GM18508 (cell line): ENCODE results near the gene KIF21B.

ENCODE experiments used
- ATAC-seq: cut with Tn5 transposase; IDR thresholded peaks from one replicate; pipeline ENCODE4 v1.9.1; 2021; ENCODE audit warnings: moderate number of reproducible peaks; ENCODE audit not compliant: insufficient read depth, unreplicated experiment

Gene KIF21B, protein sequence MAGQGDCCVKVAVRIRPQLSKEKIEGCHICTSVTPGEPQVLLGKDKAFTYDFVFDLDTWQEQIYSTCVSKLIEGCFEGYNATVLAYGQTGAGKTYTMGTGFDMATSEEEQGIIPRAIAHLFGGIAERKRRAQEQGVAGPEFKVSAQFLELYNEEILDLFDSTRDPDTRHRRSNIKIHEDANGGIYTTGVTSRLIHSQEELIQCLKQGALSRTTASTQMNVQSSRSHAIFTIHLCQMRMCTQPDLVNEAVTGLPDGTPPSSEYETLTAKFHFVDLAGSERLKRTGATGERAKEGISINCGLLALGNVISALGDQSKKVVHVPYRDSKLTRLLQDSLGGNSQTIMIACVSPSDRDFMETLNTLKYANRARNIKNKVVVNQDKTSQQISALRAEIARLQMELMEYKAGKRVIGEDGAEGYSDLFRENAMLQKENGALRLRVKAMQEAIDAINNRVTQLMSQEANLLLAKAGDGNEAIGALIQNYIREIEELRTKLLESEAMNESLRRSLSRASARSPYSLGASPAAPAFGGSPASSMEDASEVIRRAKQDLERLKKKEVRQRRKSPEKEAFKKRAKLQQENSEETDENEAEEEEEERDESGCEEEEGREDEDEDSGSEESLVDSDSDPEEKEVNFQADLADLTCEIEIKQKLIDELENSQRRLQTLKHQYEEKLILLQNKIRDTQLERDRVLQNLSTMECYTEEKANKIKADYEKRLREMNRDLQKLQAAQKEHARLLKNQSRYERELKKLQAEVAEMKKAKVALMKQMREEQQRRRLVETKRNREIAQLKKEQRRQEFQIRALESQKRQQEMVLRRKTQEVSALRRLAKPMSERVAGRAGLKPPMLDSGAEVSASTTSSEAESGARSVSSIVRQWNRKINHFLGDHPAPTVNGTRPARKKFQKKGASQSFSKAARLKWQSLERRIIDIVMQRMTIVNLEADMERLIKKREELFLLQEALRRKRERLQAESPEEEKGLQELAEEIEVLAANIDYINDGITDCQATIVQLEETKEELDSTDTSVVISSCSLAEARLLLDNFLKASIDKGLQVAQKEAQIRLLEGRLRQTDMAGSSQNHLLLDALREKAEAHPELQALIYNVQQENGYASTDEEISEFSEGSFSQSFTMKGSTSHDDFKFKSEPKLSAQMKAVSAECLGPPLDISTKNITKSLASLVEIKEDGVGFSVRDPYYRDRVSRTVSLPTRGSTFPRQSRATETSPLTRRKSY (N-terminal part only)

DNA sequence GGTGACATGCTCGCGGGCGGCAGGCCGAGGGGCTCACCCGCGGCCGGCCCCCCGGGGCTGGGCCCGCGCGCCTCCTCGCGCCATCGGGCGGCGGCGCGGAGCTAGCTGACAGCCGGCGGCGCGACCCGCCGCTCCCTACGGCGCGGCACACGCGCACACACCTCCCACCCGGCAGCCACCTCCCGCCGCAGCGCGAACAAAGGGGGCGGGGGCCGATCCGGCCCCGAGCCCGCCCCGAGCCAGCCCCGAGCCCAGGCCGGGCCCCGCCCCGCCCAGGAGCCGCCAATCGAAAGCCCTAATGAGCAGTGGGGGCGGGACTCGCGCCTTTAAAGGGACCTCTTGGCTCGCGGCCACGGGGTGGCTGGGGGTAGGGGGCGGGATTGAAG is at the start of gene KIF21B:
Gene KIF21B, minus strand, starts transcription at position 198 of the 386 bp plus-strand sequence. CDS start 331 bp downstream, outside the sequence.
- ATAC-seq, result no peak

DNA sequence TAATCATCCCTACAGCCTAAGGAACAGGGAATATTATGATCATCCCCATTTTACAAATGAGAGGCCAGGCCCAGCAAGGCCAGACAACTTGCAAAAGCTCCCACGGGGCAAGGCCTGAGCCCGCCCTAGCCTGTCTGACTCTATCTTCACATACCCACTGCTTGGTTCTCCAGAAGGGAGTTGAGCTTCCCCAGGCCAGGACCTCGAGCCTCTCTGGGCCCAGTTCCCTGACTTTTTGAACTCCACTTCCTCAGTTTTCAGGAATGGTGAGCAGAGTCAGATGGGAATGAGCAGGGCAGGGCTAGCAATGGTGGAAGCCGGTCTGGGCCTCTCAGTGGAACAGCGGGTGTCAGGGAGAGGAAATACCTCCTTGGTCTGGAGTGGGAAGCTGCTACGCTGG is 49.4 kb upstream of the KIF21B start:
- no peak for ATAC-seq

DNA sequence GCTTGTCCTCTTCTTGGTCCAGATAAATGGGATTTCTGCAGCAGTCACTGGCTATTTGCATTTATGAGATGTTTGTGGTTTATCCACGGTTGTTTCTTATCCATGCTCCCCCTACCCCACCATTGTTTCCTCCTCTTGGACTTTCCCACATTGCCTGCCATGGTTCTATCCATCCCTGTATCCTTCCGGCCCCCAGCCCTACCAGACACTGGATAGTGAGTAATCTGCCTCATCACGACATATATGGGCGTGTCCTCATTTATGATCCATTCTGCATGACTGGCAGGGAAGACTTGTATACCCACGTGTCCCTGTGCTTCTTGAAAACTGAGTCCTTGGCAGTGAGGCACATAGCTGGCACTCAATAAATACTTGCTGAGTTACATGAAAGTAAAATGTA is 48.6 kb upstream of the KIF21B start:
- no peak for ATAC-seq

DNA sequence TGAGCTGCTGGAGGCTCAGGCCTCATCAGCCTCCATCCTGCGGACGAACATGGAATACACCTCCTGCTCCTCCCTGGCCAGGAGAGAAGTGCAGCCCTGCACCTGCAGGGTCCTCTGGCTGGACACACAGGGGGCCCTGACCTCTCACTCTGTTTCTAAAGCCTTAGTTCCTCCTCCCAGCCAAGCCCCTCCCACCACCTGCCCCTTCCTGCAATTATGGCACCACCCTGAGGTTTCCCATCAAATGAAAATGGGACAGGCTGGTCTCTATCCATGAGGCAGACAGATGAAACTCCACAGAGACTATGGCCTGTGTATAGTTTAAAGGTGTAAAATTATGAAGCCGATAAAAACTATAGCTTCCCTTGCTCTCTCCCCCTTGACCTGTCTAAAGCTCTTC is 46.1 kb upstream of the KIF21B start:
- ATAC-seq, result no peak

DNA sequence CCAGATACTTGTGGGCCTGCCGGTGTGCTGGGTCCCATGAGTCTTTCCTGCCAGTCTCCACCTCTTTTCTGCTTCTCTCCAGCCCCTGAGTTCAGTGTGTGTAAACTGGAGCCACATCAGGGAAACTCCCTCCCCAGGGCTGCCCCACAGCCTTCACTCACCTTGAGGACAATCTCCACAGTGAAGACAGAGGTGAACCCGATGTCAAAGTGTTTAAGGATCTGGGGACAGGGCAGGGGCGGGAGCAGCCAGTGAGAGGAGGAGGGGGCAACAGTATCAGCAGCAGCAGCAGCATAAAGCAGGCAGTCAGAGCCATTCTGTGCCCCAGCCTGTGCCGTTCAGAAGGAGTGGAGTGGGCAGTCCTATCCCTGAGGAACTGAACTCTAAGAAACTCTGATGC is 45.5 kb upstream of the KIF21B start:
- ATAC-seq, result no peak

DNA sequence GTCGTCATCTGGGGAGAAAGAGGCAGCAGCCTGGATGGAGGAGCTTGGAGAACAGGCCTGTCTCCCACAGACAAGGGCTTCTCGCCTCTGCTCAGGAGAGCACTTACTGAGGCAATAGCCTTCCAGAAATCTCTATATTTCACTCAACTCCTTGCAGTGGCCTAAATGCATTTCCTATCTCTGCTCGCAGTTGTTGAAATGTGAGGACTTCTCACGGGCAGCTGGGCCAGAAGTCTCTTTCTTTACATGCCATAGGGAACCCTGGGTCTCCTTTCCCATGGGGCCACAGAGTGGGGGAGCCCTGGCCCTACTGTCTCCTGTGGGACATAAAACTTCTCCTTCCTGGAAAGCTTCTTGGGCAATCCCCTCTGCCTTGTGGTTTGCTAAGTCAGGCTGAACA is 43.5 kb upstream of the KIF21B start:
- ATAC-seq, result no peak

DNA sequence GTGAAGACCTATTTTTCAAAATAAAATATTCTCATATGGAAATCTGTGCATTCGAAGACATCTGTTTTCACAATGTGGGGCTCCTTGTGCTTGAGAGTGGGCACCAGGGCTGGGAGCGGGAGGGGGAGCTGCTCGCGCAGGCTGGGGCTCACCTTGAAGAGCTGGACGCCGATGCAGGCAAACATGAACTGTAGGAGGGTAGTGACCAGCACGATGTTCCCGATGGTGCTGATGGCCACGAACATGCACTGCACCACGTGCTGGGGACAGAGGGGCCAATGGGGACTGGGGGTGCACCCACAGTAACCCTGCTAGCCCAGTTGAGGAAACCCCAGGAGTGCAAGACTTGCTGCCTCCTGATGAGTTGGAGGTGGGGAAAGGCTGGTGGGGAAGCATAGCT is 42.2 kb upstream of the KIF21B start:
- ATAC-seq, result no peak

DNA sequence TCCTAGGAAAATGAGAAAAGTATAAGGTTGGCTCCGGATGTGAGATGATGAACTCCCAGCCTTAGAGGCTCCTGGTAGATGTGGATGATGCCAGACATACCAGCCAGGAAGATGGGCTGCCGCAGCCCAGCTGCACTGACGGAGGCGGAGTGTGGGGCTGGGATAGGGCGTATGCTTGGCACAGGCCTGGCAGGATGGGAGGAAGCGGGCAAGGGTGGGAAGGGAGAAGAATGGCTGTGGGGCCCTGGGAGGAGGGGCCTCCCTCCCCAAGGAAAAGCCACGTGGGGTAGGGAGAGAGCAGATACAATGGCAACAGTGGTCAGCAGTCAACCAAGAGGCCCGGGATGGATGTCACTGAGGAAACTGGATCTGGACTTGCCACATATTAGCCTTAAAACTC is 41.3 kb upstream of the KIF21B start:
- ATAC-seq, result no peak

DNA sequence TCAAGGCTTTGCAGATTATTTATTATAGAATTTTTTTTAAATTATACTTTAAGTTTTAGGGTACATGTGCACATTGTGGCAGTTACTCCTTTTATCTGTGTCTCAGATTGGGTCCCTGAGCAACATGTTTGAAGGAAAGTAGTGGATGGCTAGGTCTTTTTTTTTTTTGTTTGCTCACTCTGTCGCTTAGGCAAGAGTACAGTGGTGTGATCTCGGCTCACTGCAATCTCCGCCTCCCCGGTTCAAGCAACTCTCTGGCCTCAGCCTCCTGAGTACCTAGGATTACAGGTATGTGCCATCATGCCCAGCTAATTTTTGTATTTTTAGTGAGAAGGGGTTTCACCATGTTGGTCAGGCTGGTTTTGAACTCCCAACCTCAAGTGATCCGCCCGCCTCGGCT is 39.6 kb upstream of the KIF21B start:
- ATAC-seq, result no peak

DNA sequence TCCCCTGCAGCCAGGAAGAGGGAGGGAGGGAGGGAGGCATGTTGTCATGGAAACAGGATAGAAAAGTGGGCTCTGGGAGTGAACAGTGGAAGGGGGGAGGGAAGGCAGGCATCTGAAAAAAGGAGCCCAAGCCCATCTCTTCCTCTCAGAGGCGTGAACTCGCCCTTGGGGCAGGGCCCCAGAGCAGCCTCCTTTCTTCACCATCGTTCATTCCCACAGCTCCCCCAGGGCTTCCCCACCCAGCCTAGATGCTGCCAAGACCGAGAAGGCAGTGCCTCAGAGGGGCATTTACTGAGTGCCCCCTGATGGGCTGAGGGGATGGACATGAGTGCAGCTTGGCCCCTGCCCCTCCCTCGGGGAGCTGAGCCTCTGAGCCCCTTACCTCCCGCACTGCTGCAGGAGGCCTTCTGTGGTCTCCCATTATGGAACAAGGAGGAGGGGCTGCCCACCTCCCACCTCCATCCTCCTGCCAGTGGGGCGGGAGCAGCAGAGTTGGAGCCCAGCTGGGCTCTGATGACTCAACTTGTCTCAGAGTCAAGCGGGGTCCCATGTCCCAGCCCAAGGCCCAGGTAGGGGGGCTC is 39.1 kb upstream of the KIF21B start:
- no peak for ATAC-seq

DNA sequence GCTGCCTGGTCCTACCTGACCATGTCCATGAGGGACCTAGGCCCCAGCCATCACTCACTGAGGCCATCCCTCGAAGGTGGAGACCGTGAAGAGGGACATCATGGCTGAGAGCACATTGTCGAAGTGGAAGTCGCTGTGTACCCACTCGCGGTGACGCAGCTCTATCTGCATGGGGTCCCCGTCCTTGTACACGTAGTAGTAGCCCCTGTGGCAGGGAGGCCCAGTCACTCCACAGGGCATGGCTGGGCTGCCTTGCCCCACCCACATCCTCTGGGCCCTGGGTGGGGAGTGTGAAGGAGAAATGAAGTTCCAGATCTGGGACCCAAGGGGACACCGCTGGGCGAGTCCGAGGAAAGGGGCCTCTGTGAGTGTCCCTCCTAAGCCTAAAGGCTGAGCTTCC is 38.4 kb upstream of the KIF21B start:
- no peak for ATAC-seq

DNA sequence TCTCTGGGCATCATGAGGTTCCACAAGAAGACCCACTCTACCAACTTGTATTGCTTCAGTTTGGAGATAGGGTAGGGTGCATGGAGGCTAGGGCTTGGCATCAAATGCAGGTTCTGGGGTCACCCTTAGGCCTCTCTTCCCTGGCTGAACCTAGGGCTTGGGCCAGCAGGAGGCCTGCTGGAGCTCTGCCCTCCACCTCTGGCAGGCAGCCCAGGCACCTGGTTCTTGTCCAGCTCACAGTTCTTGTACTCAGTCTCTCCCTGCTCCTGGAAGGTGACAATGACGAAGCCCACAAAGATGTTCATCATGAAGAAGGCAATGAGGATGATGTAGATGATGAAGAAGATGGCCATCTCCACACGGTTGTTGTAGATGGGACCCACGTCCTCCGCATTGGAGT is 37.5 kb upstream of the KIF21B start:
- ATAC-seq, result no peak

DNA sequence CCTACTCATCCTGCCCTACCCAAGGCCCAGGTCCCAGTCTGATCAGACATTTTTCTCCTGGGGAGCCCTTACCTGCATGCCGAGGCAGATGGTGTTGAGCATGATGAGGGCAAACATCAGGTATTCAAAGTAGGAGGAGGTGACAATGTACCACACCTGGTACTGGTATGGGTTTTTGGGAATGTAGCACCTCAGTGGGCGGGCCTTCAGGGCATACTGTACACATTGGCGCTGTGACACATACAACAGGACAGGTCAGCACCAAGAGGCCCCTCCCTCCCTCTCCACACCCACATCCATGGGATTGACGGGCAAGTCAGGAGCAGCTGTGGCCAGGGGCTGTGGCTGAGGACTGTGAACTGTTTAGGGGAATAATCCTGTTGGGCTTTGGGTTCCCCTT is 37.1 kb upstream of the KIF21B start:
- no peak for ATAC-seq

DNA sequence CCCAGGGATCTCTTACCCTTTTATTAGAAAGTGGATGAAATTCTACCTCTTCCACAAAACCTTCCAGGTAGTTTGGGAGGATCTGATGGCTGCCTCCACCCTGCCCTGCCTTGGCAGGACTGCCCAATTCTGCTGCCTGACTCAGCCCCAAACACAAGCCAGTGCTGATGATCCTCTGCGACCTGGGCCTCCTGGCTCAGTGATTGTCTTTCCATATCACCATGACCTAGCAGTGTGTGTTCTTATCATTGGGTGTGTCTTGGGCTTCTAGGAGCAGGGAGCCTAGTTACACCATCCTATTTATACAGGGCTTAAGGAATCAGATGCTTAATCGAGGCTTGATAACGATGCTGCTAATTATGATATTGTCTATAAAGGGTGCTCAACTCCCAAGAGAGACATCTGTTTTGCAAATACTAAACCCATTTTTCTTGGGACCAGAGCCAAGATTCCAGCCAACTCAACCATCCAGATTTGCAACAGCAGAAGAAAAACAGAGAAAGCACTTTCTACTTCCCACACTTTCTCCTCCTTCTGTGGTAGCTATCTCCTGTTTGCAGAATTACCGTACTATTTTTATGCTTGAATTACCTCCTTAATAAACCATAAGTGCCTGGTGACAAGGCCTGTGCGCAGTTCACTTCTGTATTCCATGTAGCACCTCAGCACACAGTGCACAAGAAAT is 36.5 kb upstream of the KIF21B start:
- ATAC-seq, result no peak

DNA sequence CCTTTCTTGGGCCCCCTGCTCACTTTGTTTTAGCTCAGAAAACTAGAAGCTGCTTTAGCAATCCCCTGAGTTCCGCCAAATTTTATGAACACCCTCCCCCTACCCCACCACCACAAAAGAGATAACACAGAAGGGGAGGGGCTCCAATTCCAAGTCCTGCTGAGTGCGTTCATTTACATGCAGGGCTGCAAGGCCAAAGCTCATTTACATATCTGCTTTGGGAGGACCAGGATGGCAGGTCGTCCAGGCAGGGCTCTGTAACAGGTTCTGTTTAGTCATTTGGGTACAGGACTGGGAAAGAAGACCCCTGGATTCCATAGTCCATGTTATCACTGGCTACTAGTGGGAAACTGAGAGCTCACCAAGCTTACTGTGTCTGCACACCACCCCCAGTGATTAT is 35.9 kb upstream of the KIF21B start:
- ATAC-seq, result no peak

DNA sequence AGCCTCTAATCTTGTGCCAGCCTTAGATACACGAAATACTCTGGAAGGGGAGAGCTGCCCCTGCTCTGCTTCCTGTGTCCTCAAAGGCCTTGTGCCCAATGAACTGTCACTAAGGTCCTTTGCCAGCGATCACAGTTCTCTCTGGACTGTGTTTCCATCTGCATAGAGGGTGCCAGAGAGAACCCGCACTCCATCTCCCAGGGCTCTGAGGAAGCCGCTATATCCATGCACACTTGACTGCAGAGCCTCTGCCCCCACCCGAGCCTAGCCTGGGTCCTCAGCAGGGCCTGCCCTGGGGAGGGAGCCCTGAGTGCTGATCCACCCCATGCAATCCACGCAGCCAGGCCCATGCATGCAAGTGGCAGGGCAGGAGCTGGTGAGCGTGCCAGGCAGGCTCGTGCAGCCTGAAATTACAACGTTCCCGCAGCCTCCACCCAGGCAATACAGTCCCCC is 30.6 kb upstream of the KIF21B start:
- no peak for ATAC-seq

DNA sequence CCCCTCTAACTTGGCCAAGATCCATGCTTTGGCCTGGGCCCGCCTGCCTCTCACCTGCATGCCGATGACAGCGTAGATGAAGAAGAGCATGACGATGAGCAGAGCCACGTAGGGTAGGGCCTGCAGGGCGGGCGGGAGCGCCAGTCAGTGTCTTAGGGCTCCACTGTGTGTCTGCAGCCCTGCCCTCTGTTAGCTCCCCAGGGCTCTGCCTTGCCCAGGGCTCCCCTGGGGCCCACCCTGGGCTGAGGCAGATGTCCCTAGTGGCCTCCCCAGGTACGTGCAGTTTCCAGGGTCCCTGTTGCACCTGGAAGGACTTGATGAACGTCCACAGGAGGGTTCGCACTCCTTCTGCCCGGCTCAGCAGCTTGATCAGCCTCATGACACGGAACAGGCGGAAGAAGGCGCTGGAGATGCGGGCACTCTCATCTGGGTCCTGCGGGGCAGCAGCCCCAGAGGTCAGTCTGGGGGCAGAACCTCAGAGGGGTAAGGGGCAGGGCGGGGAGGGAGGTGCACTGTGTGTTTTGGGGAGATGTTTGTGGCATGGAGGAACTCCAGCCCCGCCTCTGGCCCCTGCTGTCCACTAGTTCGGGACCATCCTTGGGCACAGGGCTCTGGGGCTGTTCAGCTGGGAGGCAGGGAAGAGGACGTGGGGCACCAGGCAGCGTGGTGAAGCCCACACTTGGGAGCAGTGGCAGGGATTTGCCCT is 29.8 kb upstream of the KIF21B start:
- ATAC-seq, result no peak

DNA sequence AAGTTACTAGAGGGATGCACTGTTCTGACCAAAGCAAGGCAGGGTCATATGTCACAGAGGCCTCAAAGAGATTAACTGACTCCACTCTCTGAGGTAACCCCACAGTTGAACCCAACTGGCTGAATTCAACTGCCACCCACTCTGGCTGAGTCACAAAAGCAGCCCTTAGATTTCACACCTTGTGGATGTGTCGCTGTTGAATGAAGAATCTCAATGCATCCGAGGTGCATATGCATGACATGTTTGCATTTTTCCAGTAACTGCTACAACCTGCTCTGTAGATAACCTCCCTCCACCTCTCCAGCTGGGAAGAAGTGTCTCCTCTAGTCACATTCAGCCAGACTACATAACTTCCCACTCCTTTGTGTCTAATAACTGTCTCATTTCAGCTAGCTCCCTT is 27.9 kb upstream of the KIF21B start:
- no peak for ATAC-seq
